ENCODE measurements around the gene GUCY2C. TPM values are rescaled to one million over a fixed set of nuclear protein-coding genes. Genes with fewer than 3 reads are reported as not detected.

Gene GUCY2C
- total RNA-seq, 2 experiments from 2014 or later, result 0.16 to 0.32 TPM

GRCh38 chr12:14651371-14651770 lies 45.0 kb downstream of the GUCY2C start:
- TF ChIP-seq, protein P1, sequence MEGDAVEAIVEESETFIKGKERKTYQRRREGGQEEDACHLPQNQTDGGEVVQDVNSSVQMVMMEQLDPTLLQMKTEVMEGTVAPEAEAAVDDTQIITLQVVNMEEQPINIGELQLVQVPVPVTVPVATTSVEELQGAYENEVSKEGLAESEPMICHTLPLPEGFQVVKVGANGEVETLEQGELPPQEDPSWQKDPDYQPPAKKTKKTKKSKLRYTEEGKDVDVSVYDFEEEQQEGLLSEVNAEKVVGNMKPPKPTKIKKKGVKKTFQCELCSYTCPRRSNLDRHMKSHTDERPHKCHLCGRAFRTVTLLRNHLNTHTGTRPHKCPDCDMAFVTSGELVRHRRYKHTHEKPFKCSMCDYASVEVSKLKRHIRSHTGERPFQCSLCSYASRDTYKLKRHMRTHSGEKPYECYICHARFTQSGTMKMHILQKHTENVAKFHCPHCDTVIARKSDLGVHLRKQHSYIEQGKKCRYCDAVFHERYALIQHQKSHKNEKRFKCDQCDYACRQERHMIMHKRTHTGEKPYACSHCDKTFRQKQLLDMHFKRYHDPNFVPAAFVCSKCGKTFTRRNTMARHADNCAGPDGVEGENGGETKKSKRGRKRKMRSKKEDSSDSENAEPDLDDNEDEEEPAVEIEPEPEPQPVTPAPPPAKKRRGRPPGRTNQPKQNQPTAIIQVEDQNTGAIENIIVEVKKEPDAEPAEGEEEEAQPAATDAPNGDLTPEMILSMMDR (conservative IDR thresholded peaks at IDR 0.05; ENCODE audit: low read length), result no peak
- TF ChIP-seq EZH2phosphoT487 (IDR thresholded peaks at IDR 0.05; ENCODE audit: borderline replicate concordance, low read depth, low read length), result no peak
- Histone ChIP-seq H3K9me3 (ENCODE audit: low read length) (no peaks in the 10 kb centered on the region), H3K36me3 (ENCODE audit: insufficient read depth, low read length) (no peaks in the 10 kb centered on the region; the same call in 1 of the 2 replicates), H2AFZ (ENCODE audit: low read length) (no peak overlapping the region), H4K20me1 (ENCODE audit: insufficient read depth, low read length) (no peaks in the 10 kb centered on the region), H3K4me3 (ENCODE audit: low read depth, low read length, poor library complexity, severe bottlenecking) (no peak overlapping the region), H3K9me2 (ENCODE audit: insufficient read depth, low read length) (no peaks in the 10 kb centered on the region), H3K27ac (ENCODE audit: low read depth, low read length, poor library complexity, severe bottlenecking) (no peak overlapping the region), H3K4me1 (ENCODE audit: insufficient read depth, low read length, poor library complexity, severe bottlenecking) (peaks cover 7% of the 10 kb centered on the region), H3K4me2 (ENCODE audit: low read length) (no peak overlapping the region), H3K79me2 (ENCODE audit: insufficient read depth, low read depth, low read length) (no peaks in the 10 kb centered on the region)
- ChIA-PET POLR2A (no interaction called here), CTCF (ENCODE audit: unreplicated experiment) (no interaction called here)
- no peak for DNase-seq (ENCODE audit: low spot score)
- BruUV-seq (replicated peaks), result no TSS peak
- intact Hi-C loops (cut with micrococcal nuclease; ENCODE audit: unreplicated experiment), result no loop called here

GRCh38 chr12:14650789-14651188 lies 45.6 kb downstream of the GUCY2C start:
- DNase-seq (ENCODE audit: low spot score), result no peak
- CTCF ChIA-PET (ENCODE audit: unreplicated experiment), result no interaction called here
- Histone ChIP-seq H3K9me2 (ENCODE audit: insufficient read depth, low read length) (no peaks in the 10 kb centered on the region), H3K79me2 (ENCODE audit: insufficient read depth, low read depth, low read length) (no peaks in the 10 kb centered on the region), H4K20me1 (ENCODE audit: insufficient read depth, low read length) (no peaks in the 10 kb centered on the region), H3K9me3 (ENCODE audit: low read length) (no peaks in the 10 kb centered on the region), H2AFZ (ENCODE audit: low read length) (no peak overlapping the region), H3K36me3 (ENCODE audit: insufficient read depth, low read length) (no peaks in the 10 kb centered on the region), H3K4me3 (ENCODE audit: low read depth, low read length, poor library complexity, severe bottlenecking) (no peak overlapping the region), H3K4me2 (ENCODE audit: low read length) (no peak overlapping the region), H3K27ac (ENCODE audit: low read depth, low read length, poor library complexity, severe bottlenecking) (no peak overlapping the region), H3K4me1 (ENCODE audit: insufficient read depth, low read length, poor library complexity, severe bottlenecking) (peaks cover 7% of the 10 kb centered on the region)
- intact Hi-C loops (cut with micrococcal nuclease; ENCODE audit: unreplicated experiment), result no loop called here
- no TSS peak for BruUV-seq (replicated peaks)
- TF ChIP-seq, protein P1 (conservative IDR thresholded peaks at IDR 0.05; ENCODE audit: low read length), result no peak
- TF ChIP-seq EZH2phosphoT487 (IDR thresholded peaks at IDR 0.05; ENCODE audit: borderline replicate concordance, low read depth, low read length), result no peak
- POLR2A ChIA-PET, result no interaction called here

GRCh38 chr12:14647028-14647750 lies 49.2 kb downstream of the GUCY2C start:
- Histone ChIP-seq H3K36me3 (ENCODE audit: insufficient read depth, low read length) (no peaks in the 10 kb centered on the region), H3K27ac (ENCODE audit: low read depth, low read length, poor library complexity, severe bottlenecking) (no peak overlapping the region), H3K79me2 (ENCODE audit: insufficient read depth, low read depth, low read length) (no peaks in the 10 kb centered on the region), H3K4me2 (ENCODE audit: low read length) (no peak overlapping the region), H3K9me3 (ENCODE audit: low read length) (no peaks in the 10 kb centered on the region), H3K9me2 (ENCODE audit: insufficient read depth, low read length) (no peaks in the 10 kb centered on the region), H2AFZ (ENCODE audit: low read length) (0 out of 2 replicates have a peak overlapping the region, but pooled peaks have one; percentile 3), H3K4me3 (ENCODE audit: low read depth, low read length, poor library complexity, severe bottlenecking) (no peak overlapping the region), H3K4me1 (ENCODE audit: insufficient read depth, low read length, poor library complexity, severe bottlenecking) (peaks cover 31% of the 10 kb centered on the region), H4K20me1 (ENCODE audit: insufficient read depth, low read length) (no peaks in the 10 kb centered on the region)
- no peak for DNase-seq (ENCODE audit: low spot score)
- ChIA-PET CTCF (ENCODE audit: unreplicated experiment) (no interaction called here), POLR2A (interaction anchor here (0.7 to 1.1 kb wide), 2 partner anchors 19 to 474 kb away, joined by 3 read pairs; no protein-coding TSS in a partner anchor)
- intact Hi-C loops (cut with micrococcal nuclease; ENCODE audit: unreplicated experiment), result no loop called here
- no TSS peak for BruUV-seq (replicated peaks)
- no peak for TF ChIP-seq EZH2phosphoT487 (IDR thresholded peaks at IDR 0.05; ENCODE audit: borderline replicate concordance, low read depth, low read length)
- TF ChIP-seq, protein P1 (conservative IDR thresholded peaks at IDR 0.05; ENCODE audit: low read length), result no peak
